Liver (tissue), 3 donors: Measurements from ENCODE around the gene PLA2G4F.

Experiments used
- GABPA ChIP-seq, 2 donors: IDR thresholded peaks in 1 of 2; conservative IDR thresholded peaks in 1 of 2; 2 replicates each; pipeline ENCODE4 v1.6.1; 2016; ENCODE audit warnings: antibody characterized with exemption in 2 of 2, mild to moderate bottlenecking in 1 of 2, moderate library complexity in 1 of 2
- HNF4A ChIP-seq, 2 donors: conservative IDR thresholded peaks; 2 replicates each; pipeline ENCODE4 v1.6.1; 2016; ENCODE audit warnings: antibody characterized with exemption in 2 of 2, mild to moderate bottlenecking in 2 of 2
- HNF4G ChIP-seq: IDR thresholded peaks from 2 replicates; pipeline ENCODE4 v1.6.1; 2016; ENCODE audit warnings: antibody characterized with exemption
- JUND ChIP-seq, 2 donors: IDR thresholded peaks; 2 replicates each; pipeline ENCODE4 v1.6.1; 2016; ENCODE audit warnings: antibody characterized with exemption in 2 of 2
- TAF1 ChIP-seq: conservative IDR thresholded peaks from 2 replicates; pipeline ENCODE4 v1.6.1; 2016; ENCODE audit warnings: antibody characterized with exemption, mild to moderate bottlenecking
- YY1 ChIP-seq: IDR thresholded peaks from 2 replicates; pipeline ENCODE4 v1.6.1; 2016; ENCODE audit warnings: antibody characterized with exemption, mild to moderate bottlenecking
- TF ChIP-seq, protein P1 (sequence below): fragments of 150-350 bp; IDR thresholded peaks from 2 replicates; pipeline ENCODE4 v1.5.1; 2017; ENCODE audit warnings: improper control_type of control experiment, low read depth, low read length; ENCODE audit not compliant: missing input control
- TF ChIP-seq, protein P2 (sequence below): IDR thresholded peaks from 2 replicates; pipeline ENCODE4 v1.6.1; 2016; ENCODE audit warnings: antibody characterized with exemption
- TF ChIP-seq, protein P3 (sequence below): IDR thresholded peaks from 2 replicates; pipeline ENCODE4 v1.6.1; 2016; ENCODE audit warnings: antibody characterized with exemption
- TF ChIP-seq, protein P4 (sequence below): IDR thresholded peaks from 2 replicates; pipeline ENCODE4 v1.6.1; 2016; ENCODE audit warnings: antibody characterized with exemption
- TF ChIP-seq, protein P5 (sequence below): IDR thresholded peaks from 2 replicates; pipeline ENCODE4 v1.6.1; 2016; ENCODE audit warnings: antibody characterized with exemption, mild to moderate bottlenecking
- donor health status: healthy.
- donor health status: healthy.

DNA sequence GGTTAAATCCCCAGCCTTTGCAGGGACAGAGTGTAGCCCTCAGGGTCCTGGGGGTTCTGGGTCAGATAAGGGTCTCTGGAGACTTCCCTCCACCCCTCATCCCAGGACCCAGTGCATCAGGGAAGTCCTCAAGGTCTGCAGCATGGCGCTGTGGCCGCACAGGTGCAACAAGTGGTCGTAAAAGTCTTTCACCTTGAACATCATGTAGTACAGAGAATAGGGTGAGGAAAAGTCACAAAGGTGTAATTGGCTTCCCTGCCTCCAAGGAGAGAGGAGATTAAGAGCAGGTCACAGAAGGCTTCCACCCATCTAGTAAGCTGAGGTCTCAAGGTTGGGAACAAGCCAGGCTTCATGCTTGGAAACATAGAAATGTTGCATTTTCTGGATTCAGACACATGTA lies 32.9 kb downstream of the PLA2G4F start:
- TF ChIP-seq, protein P1, sequence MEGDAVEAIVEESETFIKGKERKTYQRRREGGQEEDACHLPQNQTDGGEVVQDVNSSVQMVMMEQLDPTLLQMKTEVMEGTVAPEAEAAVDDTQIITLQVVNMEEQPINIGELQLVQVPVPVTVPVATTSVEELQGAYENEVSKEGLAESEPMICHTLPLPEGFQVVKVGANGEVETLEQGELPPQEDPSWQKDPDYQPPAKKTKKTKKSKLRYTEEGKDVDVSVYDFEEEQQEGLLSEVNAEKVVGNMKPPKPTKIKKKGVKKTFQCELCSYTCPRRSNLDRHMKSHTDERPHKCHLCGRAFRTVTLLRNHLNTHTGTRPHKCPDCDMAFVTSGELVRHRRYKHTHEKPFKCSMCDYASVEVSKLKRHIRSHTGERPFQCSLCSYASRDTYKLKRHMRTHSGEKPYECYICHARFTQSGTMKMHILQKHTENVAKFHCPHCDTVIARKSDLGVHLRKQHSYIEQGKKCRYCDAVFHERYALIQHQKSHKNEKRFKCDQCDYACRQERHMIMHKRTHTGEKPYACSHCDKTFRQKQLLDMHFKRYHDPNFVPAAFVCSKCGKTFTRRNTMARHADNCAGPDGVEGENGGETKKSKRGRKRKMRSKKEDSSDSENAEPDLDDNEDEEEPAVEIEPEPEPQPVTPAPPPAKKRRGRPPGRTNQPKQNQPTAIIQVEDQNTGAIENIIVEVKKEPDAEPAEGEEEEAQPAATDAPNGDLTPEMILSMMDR = no peak
- TF ChIP-seq GABPA (IDR thresholded peaks at IDR 0.05 in 1 of 2, conservative IDR thresholded peaks at IDR 0.05 in 1 of 2) = no peak
- TF ChIP-seq, protein P2, sequence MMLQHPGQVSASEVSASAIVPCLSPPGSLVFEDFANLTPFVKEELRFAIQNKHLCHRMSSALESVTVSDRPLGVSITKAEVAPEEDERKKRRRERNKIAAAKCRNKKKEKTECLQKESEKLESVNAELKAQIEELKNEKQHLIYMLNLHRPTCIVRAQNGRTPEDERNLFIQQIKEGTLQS = no peak
- no peak for TF ChIP-seq TAF1
- TF ChIP-seq, protein P3, sequence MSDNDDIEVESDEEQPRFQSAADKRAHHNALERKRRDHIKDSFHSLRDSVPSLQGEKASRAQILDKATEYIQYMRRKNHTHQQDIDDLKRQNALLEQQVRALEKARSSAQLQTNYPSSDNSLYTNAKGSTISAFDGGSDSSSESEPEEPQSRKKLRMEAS = no peak
- TF ChIP-seq, protein P4, sequence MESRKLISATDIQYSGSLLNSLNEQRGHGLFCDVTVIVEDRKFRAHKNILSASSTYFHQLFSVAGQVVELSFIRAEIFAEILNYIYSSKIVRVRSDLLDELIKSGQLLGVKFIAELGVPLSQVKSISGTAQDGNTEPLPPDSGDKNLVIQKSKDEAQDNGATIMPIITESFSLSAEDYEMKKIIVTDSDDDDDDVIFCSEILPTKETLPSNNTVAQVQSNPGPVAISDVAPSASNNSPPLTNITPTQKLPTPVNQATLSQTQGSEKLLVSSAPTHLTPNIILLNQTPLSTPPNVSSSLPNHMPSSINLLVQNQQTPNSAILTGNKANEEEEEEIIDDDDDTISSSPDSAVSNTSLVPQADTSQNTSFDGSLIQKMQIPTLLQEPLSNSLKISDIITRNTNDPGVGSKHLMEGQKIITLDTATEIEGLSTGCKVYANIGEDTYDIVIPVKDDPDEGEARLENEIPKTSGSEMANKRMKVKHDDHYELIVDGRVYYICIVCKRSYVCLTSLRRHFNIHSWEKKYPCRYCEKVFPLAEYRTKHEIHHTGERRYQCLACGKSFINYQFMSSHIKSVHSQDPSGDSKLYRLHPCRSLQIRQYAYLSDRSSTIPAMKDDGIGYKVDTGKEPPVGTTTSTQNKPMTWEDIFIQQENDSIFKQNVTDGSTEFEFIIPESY = no peak
- TF ChIP-seq, protein P5, sequence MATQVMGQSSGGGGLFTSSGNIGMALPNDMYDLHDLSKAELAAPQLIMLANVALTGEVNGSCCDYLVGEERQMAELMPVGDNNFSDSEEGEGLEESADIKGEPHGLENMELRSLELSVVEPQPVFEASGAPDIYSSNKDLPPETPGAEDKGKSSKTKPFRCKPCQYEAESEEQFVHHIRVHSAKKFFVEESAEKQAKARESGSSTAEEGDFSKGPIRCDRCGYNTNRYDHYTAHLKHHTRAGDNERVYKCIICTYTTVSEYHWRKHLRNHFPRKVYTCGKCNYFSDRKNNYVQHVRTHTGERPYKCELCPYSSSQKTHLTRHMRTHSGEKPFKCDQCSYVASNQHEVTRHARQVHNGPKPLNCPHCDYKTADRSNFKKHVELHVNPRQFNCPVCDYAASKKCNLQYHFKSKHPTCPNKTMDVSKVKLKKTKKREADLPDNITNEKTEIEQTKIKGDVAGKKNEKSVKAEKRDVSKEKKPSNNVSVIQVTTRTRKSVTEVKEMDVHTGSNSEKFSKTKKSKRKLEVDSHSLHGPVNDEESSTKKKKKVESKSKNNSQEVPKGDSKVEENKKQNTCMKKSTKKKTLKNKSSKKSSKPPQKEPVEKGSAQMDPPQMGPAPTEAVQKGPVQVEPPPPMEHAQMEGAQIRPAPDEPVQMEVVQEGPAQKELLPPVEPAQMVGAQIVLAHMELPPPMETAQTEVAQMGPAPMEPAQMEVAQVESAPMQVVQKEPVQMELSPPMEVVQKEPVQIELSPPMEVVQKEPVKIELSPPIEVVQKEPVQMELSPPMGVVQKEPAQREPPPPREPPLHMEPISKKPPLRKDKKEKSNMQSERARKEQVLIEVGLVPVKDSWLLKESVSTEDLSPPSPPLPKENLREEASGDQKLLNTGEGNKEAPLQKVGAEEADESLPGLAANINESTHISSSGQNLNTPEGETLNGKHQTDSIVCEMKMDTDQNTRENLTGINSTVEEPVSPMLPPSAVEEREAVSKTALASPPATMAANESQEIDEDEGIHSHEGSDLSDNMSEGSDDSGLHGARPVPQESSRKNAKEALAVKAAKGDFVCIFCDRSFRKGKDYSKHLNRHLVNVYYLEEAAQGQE = no peak
- no peak for TF ChIP-seq JUND (IDR thresholded peaks at IDR 0.05)
- TF ChIP-seq YY1 = no peak
- no peak for TF ChIP-seq HNF4G
- TF ChIP-seq HNF4A (conservative IDR thresholded peaks at IDR 0.05) = no peak
